Sigmoid colon (tissue), 4 donors: ENCODE measurements around the gene C17orf75.

Source experiments
- POLR2A ChIP-seq, 2 donors: fragments of 450-650 bp; IDR thresholded peaks; one replicate each; pipeline ENCODE4 v1.6.1; 2016; ENCODE audit warnings: antibody characterized with exemption in 2 of 2, mild to moderate bottlenecking in 2 of 2, moderate library complexity in 2 of 2
- POLR2AphosphoS5 ChIP-seq, 4 donors: sonication (generic); formaldehyde crosslinking; IDR thresholded peaks; one replicate each; pipeline ENCODE4 v1.6.1; 2017; ENCODE audit warnings: antibody characterized with exemption in 4 of 4
- TF ChIP-seq, protein P1 (sequence below), 4 experiments: fragments of 450-650 bp in 3 of 4; fragments of 200-600 bp in 1 of 4; IDR thresholded peaks; one replicate each; pipeline ENCODE4 v1.5.1; 2016 to 2019; ENCODE audit warnings: antibody characterized with exemption in 4 of 4, mild to moderate bottlenecking in 3 of 4, moderate library complexity in 2 of 4

- TF ChIP-seq, protein P1, sequence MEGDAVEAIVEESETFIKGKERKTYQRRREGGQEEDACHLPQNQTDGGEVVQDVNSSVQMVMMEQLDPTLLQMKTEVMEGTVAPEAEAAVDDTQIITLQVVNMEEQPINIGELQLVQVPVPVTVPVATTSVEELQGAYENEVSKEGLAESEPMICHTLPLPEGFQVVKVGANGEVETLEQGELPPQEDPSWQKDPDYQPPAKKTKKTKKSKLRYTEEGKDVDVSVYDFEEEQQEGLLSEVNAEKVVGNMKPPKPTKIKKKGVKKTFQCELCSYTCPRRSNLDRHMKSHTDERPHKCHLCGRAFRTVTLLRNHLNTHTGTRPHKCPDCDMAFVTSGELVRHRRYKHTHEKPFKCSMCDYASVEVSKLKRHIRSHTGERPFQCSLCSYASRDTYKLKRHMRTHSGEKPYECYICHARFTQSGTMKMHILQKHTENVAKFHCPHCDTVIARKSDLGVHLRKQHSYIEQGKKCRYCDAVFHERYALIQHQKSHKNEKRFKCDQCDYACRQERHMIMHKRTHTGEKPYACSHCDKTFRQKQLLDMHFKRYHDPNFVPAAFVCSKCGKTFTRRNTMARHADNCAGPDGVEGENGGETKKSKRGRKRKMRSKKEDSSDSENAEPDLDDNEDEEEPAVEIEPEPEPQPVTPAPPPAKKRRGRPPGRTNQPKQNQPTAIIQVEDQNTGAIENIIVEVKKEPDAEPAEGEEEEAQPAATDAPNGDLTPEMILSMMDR (IDR thresholded peaks at IDR 0.05): no peak
- no peak for TF ChIP-seq POLR2A (IDR thresholded peaks at IDR 0.05)
- no peak for TF ChIP-seq POLR2AphosphoS5 (IDR thresholded peaks at IDR 0.05)
Measured at GRCh38 chr17:32288615-32289014, 53.4 kb downstream of the C17orf75 start.
